ENCODE data around the gene ZCCHC24. TPM values are rescaled to one million over a fixed set of nuclear protein-coding genes. Genes with fewer than 3 reads are reported as not detected.

The ZCCHC24 gene
- total and polyA plus RNA-seq, 2 of the 8 experiments (the other 6 are each of a cell fraction or from before 2014, with no cell fraction given) = 3.9 to 6.9 TPM

DNA sequence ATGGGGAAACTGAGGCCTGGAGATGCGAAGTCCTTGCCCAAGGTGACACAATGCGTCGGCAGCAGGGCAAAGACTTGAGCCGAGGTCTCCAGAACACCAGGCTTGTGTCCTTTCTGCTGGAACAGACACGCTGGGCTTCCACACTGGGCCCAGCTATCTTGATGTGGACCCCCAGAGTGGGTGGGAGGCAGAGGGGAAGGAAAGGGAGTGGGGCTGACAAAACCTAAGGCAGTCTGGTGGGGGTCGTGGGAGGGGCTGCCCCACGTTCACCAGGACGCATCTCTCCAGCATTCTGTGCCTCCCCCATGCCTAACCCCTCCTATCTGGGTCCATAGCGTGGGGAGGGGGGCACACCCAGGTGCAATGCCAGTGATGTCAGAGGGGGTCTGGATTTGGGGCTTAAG, 60.0 kb downstream of the ZCCHC24 start (continued):
- TF ChIP-seq POLR2AphosphoS5 (IDR thresholded peaks at IDR 0.05; ENCODE audit: low read depth, low read length) = no peak
- no peak for TF ChIP-seq EP300 (IDR thresholded peaks at IDR 0.05; ENCODE audit: borderline replicate concordance in 1 of 2, low read depth in 2 of 2, low read length in 2 of 2)
